Muscle of arm (tissue), 14 donors: ENCODE results near the gene SUMO4. TPM values are rescaled to one million over a fixed set of nuclear protein-coding genes. Genes with fewer than 3 reads are reported as not detected.
A peak's percentile ranks its signal among the peaks of the same experiment; 100 is the strongest.

Experiments used
- DNase-seq: peaks from one replicate; pipeline ENCODE4 v3.0.0-alpha.2; 2013
- long read RNA-seq, 11 donors: transcript quantifications; one replicate each; lab custom pipeline, GENCODE V29; 2026
- polyA plus RNA-seq, 12 donors: library from polyadenylated mRNA; unstranded; fragments of 120-200 nt; gene quantifications; one replicate each; pipeline ENCODE4 v1.2.1, GENCODE V29; 2013; ENCODE audit not compliant: insufficient read length in 12 of 12

Gene SUMO4
- polyA plus RNA-seq = 1 to 10 TPM in 1 of 12 donors, under 1 TPM in 8, not detected in 3; 0.22 to 1.2 (median 0.47) TPM
- long read RNA-seq, donor 1 = 0 reads
- long read RNA-seq, donor 2 = 0 reads
- long read RNA-seq, donor 3 = 0 reads
- long read RNA-seq, donor 4 = 0 reads
- long read RNA-seq, donor 5 = 0 reads
- long read RNA-seq, donor 6 = 0 reads
- long read RNA-seq, donor 7 = 0 reads
- long read RNA-seq, donor 8 = 0 reads
- long read RNA-seq, donor 9 = 0 reads
- long read RNA-seq, donor 10 = 0 reads
- long read RNA-seq, donor 11 = 0 reads

DNA sequence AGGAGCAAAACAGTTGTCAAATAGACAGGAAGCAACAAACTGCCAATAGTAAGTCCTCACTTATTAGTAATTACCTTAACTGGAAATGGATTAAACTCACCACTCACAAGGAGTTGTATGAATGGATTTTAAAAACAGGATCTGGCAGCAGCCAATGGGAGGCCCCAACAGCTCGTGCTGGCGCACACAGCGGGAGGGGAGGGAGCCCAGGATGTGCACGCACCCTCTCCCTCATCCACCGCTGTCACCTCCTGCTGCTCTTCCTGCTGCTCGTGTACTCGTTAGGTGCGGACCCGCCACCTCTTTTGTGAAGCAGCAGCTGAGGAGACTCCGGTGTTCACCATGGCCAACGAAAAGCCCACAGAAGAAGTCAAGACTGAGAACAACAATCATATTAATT, at the start of gene SUMO4:
TSS of gene SUMO4 (plus strand) at position 213 of the 400 bp plus-strand sequence. CDS start at position 343, 130 bp downstream.
- no peak for DNase-seq

DNA sequence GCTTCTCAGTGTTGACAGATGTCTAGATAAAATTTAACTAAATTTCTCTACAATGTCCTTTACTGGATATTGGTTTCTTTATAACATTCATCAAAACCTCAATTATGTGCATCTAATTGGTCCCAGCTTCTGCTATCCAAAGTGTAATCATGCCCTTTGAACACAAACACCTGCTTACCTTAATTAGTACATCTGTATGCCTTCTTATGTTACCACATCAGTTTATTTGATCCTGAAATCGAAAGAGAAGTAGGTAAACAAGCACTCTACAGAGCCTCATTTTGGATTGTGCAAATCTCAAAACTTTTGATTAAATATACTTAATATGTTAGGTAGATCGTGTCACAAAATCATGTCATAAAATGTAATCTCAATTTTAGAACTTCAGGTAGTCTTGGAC, 46.1 kb upstream of the SUMO4 start:
- DNase-seq = no peak

DNA sequence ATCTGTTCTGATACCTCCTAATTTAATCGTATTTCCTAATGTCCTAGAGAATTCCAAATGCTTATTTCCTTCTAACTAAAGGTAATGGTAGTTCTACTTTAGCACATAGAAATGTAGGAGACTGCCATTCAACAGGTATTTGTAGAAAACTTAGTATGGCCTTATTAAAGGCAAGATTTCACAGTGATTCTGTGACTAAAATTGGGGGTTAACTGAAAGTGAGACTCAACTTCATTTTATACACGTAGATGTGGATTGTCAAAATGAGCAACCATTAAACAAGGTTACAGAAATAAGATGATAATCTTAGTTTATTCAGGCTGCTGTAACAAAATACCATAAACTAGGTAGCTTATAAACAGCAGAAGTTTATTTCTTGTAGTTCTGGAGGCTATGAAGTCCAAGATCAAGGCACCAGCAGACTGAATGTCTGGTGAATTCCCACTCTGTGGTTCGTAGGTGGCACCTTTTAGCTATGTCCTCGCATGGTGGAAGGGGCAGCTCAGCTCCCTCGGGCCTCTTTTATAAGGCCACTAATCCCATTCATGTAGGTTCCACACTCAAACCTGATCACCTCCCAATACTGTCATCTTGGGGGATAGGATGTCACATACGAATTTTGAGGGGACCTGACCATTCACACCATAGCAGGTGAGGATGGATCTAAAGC, 43.8 kb upstream of the SUMO4 start:
- DNase-seq = no peak

DNA sequence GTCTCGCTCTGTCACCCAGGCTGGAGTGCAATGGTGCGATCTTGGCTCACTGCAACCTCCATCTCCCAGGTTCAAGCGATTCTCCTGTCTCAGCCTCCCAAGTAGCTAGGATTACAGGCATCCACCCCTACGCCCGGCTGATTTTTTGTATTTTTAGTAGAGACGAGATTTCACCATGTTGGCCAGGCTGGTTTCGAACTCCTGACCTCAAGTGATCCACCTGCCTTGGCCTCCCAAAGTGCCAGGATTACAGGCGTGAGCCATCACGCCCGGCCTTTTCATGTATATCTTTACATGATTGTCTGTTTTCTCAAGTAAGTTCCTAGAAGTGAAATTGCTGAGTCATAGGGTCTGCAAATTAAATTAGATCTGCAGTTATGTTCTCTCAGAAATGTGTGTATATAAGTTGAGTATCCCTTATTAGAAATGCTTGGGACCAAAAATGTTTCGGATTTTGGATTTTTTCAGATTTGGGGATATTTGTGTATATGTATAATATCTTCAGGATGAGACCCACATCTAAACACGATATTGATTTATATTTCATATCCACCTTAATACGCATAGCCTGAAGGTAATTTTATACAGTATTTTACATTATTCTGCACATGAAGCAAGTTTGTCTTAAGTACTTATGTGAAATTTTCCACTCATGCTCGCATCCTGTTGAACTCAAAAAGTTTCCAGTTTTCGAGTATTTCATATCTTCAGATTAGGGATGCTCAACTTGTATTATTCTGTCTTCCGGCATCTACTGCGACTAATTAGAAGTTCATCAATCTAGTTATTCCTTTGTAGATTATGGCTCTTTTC, 42.1 kb upstream of the SUMO4 start:
- DNase-seq = peak; percentile 10

DNA sequence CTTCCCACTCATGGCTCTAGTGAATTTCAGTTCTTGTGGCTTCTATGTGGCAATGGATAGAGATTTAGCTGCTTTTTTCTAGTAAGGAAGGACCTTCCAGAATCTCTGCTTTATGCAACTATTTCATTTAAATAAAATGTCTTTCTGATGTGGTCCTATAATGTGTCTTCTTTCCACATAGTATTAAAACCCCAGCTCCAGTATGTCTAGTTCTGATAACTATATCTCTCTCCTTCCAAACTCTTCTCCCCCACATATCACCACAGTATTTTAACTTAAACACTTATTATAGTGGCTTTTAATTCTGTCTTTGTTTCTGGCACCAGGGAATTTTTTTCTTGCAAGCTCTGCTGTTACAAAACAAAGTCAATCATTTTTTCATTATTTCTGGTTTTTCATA, 40.6 kb upstream of the SUMO4 start:
- no peak for DNase-seq

DNA sequence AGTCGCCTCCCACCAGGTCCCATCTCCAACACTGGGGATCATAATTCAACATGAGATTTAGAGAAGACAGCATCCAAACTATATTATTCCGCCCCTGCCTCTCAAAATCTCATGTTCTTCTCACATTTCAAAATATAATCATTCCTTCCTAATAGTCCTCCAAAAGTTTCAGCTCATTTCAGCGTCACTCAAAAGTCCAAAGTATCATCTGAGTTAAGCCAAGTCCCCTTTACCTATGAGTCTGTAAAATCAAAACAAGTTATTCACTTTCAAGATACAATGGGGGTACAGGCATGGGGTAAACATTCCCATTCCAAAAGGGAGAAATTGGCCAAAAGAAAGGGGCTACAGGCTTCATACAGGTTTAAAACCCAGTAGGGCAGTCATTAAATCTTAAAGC, 39.5 kb upstream of the SUMO4 start:
- DNase-seq = no peak

DNA sequence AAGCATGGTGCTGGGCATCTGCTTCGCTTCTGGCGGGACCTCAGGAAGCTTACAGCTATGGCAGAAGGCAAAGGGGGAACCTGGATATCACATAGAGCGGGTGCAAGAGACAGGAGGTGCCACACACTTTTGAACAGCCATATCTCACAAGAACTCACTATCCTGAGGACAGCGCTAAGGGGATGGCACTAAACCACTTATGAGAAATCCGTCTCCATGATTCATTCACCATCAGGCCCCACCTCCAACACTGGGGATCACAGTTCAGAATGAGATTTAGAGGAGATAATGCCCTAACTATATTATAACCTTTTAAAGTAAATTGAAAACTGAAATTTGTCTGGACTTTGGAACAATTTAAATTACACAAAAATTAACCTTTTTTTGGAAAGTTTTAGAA, 37.8 kb upstream of the SUMO4 start:
- no peak for DNase-seq

DNA sequence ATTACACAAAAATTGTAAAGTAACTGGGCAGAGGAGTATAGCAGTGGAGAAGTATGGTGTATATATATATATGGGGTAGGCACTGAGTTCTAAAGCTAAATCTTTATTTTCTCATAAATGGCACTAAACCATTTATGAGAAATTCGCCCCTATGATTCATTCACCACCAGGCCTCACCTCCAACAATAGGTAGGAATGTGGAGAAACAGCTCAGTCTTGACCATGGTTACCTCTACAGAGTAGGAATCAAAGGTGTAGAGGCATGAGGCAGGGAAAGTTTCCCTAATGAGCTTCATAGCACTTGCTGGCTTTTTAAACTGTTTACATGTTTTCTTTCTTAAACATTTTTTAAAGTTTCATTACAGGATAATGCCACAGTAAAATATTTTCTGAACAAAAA, 36.9 kb upstream of the SUMO4 start:
- no peak for DNase-seq

DNA sequence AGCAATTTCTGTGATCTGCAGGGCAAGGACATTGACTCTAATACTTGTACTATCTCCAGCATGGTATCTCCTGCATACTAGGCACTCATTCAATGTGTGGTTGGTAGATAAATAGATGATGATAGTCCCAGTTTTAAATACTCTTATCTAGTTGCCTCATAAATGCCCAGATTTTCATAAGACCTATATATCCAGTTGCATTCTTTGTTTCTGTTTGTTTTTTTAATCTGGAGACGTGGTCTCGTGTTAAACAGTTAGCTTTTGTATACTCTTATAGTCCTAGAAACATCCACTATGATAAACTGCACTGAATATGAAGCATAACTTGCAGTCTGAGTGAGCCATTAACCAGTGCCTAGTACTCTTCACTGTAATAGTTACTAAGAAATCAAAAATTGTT, 35.5 kb upstream of the SUMO4 start:
- DNase-seq = no peak

DNA sequence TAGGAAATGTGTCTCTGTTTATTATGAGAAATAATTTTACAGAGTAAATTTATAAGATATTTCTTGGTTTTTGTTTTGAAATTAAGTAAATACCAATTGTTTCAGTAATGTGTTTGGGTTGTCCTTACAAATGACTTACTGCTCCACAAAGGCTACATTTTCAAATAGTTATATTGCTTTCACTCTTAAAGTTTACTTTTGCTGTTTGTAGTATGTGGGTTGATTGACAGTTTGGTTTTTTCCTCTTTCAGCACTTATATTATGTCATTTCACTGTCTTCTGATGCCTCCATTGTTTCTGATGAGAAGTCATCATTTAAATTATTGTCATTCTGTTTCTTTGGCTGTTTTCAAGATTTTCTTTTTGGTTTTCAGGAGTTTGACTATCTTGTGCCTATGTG, 34.9 kb upstream of the SUMO4 start:
- no peak for DNase-seq

DNA sequence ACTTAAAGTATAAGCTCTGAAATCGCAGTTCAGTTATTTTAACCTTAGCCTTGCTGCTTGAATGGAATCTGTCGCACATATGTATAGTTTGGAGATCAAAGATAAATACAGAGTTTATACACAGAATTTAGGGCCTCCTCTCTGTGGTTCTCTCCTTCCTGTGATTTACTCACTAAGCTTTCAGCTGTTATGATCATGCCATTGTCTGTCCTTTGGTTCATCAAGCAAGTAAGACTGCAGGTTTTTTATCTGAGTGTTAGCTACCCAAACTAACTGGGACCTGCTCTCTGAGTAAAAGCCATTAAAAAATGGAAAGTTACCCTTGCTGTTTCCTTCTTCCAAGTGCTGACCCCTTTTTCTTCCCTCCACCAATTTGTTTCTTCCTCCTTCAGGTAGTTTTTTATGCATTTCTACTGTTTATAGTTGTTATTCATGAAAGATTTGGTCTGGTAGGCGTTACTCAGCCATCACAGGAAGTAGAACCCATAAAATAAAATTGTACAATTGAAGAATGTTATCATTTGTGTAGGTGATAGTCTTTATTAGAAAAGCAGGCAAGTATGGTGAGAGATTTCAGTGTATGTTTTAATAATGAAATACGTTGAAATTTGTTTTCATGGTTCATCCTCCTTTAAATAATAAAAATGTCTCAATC, 33.7 kb upstream of the SUMO4 start:
- DNase-seq = no peak

DNA sequence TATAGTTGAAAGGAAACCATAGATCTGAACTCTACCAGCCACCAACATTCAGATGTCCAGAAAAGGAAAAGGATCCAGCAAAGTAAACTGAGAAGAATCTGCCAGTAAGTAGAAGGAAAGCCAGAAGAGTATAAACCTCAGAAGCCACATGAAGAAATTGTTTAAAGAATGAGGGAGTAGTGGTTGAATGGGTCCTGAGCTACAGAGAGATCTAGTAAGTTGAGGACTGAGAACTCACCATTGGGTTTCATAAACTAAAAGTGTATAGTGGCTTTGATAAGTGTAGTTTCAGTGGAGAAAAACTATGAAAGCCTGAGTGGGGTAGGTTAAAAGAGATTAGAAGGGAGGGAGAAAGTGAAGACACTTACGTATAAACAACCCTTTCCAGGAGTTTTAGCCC, 32.0 kb upstream of the SUMO4 start:
- no peak for DNase-seq

DNA sequence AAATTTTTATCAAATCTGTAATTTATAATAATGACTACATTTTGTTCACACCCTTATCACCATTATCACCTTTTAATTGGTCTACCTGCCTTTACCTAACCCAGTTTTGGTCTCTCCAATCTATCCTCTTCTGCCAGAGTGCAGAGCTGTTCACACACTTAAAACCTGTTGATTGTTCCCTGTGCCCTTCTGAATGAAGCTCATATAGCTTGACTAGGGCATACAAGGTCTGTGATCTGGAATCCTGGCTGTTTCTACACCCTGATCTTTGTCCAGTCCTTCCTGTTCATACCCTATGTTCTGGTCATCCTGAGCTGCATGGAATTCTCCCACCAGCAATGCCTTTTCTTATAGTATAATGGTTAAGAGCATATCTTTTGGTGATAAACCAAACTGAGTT, 28.9 kb upstream of the SUMO4 start:
- DNase-seq = no peak

DNA sequence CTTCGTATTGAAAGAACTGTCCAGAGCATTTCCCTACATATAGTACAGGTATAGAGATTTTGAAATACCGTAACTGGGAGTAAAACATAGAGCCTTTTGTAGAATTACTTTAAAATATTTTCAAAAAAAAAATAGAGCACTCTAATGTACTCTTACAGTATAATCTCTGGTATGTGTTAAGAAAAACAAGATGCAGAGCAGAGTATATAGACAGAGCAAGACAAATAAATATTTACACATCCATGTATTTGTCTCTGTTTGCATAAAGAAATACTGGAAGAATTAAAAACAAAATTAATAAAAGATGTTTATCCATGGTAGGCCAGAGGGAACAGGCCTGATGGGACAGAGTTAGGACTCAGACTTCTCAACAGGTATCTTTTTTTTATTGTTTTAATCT, 28.0 kb upstream of the SUMO4 start:
- DNase-seq = no peak

DNA sequence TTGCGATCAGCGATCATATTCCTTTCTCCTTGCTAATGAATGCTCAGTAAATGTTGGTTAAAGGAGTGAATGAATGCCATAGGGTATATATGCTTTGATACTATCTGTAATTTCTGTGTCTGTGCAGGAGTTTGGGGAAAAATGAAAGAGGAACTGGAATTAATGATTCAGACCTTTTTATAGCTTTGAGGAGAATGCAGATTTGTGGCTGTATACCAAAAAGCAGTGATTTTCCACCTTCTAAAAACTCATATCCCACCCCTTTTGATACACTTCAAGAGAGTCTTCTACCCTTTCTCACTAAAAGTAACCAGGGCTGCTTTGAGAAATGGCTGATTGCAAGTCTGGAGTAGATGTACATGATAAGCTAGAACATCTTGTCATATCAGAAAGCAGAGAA, 26.6 kb upstream of the SUMO4 start:
- DNase-seq = no peak

DNA sequence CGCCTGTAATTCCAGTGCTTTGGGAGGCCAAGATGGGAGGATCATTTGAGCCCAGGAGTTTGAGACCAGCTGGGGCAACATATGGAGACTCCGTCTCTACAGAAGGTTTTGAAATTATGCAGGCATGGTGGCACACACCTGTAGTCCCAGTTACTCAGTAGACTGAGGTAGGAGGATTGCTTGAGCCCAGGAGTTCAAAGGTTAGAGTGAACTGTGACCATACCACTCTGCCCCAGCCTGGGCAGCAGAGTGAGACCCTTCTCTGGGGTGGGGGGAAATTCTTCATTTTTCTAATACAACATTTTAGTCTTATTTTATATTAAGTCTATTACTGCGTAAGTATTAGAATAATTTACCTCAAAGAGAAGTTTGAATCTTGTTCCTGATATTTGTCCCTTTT, 20.1 kb upstream of the SUMO4 start:
- no peak for DNase-seq

DNA sequence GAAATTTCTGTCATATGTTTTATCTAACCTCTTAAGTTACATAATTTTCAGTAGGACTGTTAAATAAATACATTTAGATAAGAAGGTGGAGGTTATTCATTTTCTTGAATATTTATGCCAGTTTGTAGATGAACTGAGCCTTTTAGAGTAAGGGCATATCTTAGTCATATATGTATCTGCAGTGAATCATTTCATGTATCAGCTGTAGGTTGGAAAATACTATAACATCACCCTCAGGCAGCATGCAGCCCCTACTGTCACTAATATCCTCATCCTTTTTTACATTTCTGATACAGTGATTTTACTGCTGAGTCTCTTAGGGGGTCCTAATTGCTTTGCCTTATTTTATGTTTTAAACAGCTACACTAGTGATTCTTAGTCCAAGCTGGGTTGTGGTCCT, 19.5 kb upstream of the SUMO4 start:
- no peak for DNase-seq

DNA sequence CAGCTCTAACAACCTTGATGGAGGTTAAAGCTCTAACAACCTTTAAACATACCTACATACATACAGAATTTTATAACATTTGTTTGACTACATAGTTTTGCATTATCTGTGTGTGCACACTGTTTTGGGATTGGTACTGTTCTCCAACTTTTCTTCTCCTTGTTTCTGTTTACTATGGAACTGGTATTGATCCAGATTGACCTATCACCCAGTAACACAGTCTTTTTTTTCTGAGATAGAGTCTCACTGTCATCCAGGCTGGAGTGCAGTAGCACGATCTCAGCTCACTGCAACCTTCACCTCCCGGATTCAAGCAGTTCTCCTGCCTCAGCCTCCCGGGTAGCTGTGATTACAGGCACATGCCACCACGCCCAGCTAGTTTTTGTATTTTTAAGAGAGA, 16.7 kb upstream of the SUMO4 start:
- DNase-seq = no peak

DNA sequence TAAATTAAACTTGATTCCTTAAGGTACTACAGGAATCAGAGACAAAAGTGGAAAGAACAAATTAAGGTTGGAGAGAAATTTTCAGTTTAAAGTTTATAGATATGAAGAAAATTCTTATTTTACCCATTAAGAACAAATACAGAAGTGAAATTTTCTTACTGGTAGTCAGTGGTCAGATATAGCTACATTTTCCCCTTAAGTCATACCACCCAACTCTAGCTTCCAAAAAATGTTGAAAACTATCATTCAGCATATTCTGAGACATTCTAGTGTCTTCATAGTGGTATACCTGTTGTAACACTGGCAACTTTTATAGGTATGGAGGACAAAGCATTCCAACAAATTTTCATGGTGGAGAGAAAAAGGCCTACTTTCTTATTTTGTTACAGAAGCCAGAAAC, 15.6 kb upstream of the SUMO4 start:
- no peak for DNase-seq

DNA sequence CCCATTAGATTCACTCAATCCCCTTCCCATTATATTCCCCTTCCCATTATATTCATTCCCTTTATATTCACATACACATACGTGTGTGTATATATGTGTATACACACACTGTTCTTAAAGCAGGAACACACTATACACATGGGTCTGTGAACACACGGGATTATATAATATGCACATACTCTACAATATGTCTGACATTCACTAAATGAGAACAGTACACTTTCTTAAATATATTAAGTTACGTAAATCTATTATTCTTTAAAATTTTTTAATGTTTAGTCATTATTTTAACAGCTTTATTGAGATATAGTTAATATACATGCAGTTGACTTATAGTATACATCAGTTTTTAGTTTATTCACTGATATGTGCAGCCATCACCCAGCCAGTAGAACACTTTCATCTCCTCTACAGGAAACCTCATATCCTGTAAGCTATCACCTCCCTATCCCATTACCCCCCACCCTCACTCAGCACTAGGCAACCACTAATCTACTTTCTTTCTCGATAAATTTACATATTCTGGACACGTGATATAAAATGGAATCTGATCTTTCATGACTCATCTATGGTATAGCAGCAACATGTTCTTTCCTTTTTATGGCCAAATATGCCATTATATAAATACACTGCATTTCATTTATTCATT, 13.9 kb upstream of the SUMO4 start:
- no peak for DNase-seq

DNA sequence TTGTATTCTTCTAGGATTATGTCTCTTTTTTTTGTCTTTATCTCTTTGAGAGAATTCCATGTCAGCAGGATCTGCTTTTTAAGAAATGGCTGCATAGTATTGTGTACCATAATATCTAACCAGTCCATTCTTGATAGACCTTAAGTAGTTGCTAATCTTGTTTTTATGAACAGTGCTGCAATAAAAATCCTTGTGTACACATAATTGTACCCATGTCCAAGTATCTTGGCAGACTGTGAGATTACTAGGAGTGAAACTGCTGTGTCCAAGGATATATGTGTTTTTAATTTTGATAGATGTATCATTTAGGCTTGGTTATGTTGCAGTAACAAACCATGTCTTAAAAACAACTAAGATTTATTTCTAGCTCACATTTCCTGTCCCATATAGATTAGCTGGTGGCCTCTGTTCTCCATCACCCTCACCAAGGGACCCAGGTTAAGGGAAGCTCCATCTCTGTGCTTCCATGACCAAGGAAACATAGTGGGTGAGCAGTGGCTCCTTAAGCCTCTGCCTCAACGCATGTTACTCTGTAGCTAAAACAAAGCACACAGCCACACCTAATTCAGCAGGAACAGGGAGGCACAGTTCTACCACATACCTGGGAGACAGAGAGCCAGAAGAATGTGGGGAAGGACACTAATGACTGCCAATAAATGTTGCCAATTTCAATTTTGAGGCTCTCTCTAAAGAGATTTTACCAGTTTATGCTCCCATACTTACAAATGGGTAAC, 12.1 kb upstream of the SUMO4 start:
- no peak for DNase-seq
